IMR-90 (cell line): ENCODE measurements around the gene CRYZL1. TPM values are rescaled to one million over a fixed set of nuclear protein-coding genes. Genes with fewer than 3 reads are reported as not detected.
A peak's percentile ranks its signal among the peaks of the same experiment; 100 is the strongest.

ENCODE experiments used
- ATAC-seq: fragments of 200-7000 bp; cut with Tn5 transposase; 2 replicates; pipeline ENCODE4 v1.9.1; 2020; ENCODE audit warnings: low read depth, mild to moderate bottlenecking, moderate library complexity
- BruUV-seq: library from RNA; stranded (reverse); fragments of 400-500 nt; replicated peaks from 2 replicates; lab custom pipeline; 2021; lab: Mats Ljungman, UMichigan
- CTCF ChIA-PET: fragments of 300-600 bp; formaldehyde crosslinking; extraction: SDS; loops from one replicate; lab custom pipeline; 2021; ENCODE audit warnings: antibody characterized with exemption; lab: Yijun Ruan, JAX
- POLR2A ChIA-PET: fragments of 300-600 bp; sonication (Branson Sonifier 250); formaldehyde crosslinking; loops from one replicate; lab custom pipeline; 2022; ENCODE audit warnings: antibody characterized with exemption; ENCODE audit not compliant: unreplicated experiment; lab: Charles Lee
- DNase-seq: peaks from one replicate; pipeline ENCODE4 v3.0.0; 2013
- H2AFZ ChIP-seq: replicated peaks from 2 replicates; pipeline ENCODE3; 2013; ENCODE audit warnings: low read length, mild to moderate bottlenecking; ENCODE audit not compliant: poor library complexity
- H2AK5ac ChIP-seq: 2 replicates; pipeline ENCODE4 v1.6.1; 2013; ENCODE audit warnings: low read depth, low read length, inconsistent platforms
- H2AK9ac ChIP-seq: replicated peaks from 2 replicates; pipeline ENCODE3; 2013; ENCODE audit warnings: mild to moderate bottlenecking, low read depth, low read length, moderate library complexity; ENCODE audit not compliant: poor library complexity
- H2BK120ac ChIP-seq: 2 replicates; pipeline ENCODE4 v1.6.1; 2013; ENCODE audit warnings: low read depth, low read length, inconsistent platforms
- H2BK15ac ChIP-seq: 3 replicates; pipeline ENCODE4 v1.6.1; 2013; ENCODE audit warnings: low read depth, low read length, inconsistent platforms
- H2BK20ac ChIP-seq: 2 replicates; pipeline ENCODE4 v1.6.1; 2013; ENCODE audit warnings: low read depth, mild to moderate bottlenecking, inconsistent platforms, low read length, moderate library complexity
- H2BK5ac ChIP-seq: 2 replicates; pipeline ENCODE4 v1.6.1; 2013; ENCODE audit warnings: mild to moderate bottlenecking, low read depth, low read length, inconsistent platforms; ENCODE audit not compliant: poor library complexity, severe bottlenecking
- H3K14ac ChIP-seq: replicated peaks from 2 replicates; pipeline ENCODE4 v1.6.1; 2013; ENCODE audit warnings: low read depth, low read length, inconsistent platforms
- H3K18ac ChIP-seq: 2 replicates; pipeline ENCODE4 v1.6.1; 2013; ENCODE audit warnings: low read depth, low read length, control low read depth
- H3K23ac ChIP-seq: 2 replicates; pipeline ENCODE4 v1.6.1; 2013; ENCODE audit warnings: low read depth, low read length, inconsistent platforms
- H3K27ac ChIP-seq: 2 replicates; pipeline ENCODE4 v1.5.1; 2013; ENCODE audit warnings: mild to moderate bottlenecking, control low read depth, low read length; ENCODE audit not compliant: insufficient read depth
- H3K27me3 ChIP-seq: 2 replicates; pipeline ENCODE4 v1.6.1; 2013; ENCODE audit warnings: low read length; ENCODE audit not compliant: control insufficient read depth, insufficient read depth
- H3K36me3 ChIP-seq: 2 replicates; pipeline ENCODE4 v1.6.1; 2013; ENCODE audit warnings: low read length, mixed read lengths; ENCODE audit not compliant: control insufficient read depth, insufficient read depth
- H3K4ac ChIP-seq: 2 replicates; pipeline ENCODE4 v1.6.1; 2013; ENCODE audit warnings: low read depth, low read length, inconsistent platforms
- H3K4me1 ChIP-seq: 2 replicates; pipeline ENCODE4 v1.6.1; 2013; ENCODE audit warnings: low read length, mixed read lengths; ENCODE audit not compliant: control insufficient read depth, insufficient read depth
- H3K4me2 ChIP-seq: 2 replicates; pipeline ENCODE4 v1.6.1; 2013; ENCODE audit warnings: low read depth, mild to moderate bottlenecking, control low read depth, low read length, moderate library complexity
- H3K4me3 ChIP-seq: 2 replicates; pipeline ENCODE4 v1.5.1; 2013; ENCODE audit warnings: low read depth, mild to moderate bottlenecking, control low read depth, low read length, moderate library complexity; ENCODE audit not compliant: insufficient read depth
- H3K56ac ChIP-seq: 2 replicates; pipeline ENCODE4 v1.6.1; 2013; ENCODE audit warnings: low read length, inconsistent platforms; ENCODE audit not compliant: insufficient read depth; ENCODE audit errors: extremely low read depth
- H3K79me1 ChIP-seq, 2 experiments: 2 replicates each; pipeline ENCODE4 v1.6.1; 2013; ENCODE audit warnings: low read length in 2 of 2, inconsistent platforms in 1 of 2, low read depth in 1 of 2
- H3K9ac ChIP-seq: 2 replicates; pipeline ENCODE4 v1.6.1; 2013; ENCODE audit warnings: low read depth, low read length, control low read depth
- H3K9me1 ChIP-seq: 2 replicates; pipeline ENCODE4 v1.6.1; 2013; ENCODE audit warnings: low read length, inconsistent platforms; ENCODE audit not compliant: insufficient read depth
- H3K9me3 ChIP-seq: 2 replicates; pipeline ENCODE4 v1.6.1; 2013; ENCODE audit warnings: low read length; ENCODE audit not compliant: control insufficient read depth, insufficient read depth
- H4K20me1 ChIP-seq: 2 replicates; pipeline ENCODE4 v1.6.1; 2013; ENCODE audit warnings: low read length, inconsistent platforms; ENCODE audit not compliant: insufficient read depth
- H4K5ac ChIP-seq: 2 replicates; pipeline ENCODE4 v1.6.1; 2013; ENCODE audit warnings: mild to moderate bottlenecking, low read depth, low read length, control low read depth
- H4K8ac ChIP-seq, 2 experiments: 2 replicates each; pipeline ENCODE4 v1.6.1; 2013; ENCODE audit warnings: low read depth in 2 of 2, low read length in 2 of 2, control low read depth in 1 of 2, inconsistent platforms in 1 of 2
- H4K91ac ChIP-seq: 2 replicates; pipeline ENCODE4 v1.6.1; 2013; ENCODE audit warnings: low read depth, low read length, inconsistent platforms; ENCODE audit not compliant: insufficient read depth
- BHLHE40 ChIP-seq: fragments of 150-350 bp; IDR thresholded peaks from 2 replicates; pipeline ENCODE4 v1.6.1; 2016; ENCODE audit warnings: mild to moderate bottlenecking, low read depth, low read length
- CEBPB ChIP-seq: IDR thresholded peaks from 2 replicates; pipeline ENCODE4 v1.6.1; 2012; ENCODE audit warnings: low read depth, low read length, improper control_type of control experiment
- FOS ChIP-seq: fragments of 150-350 bp; IDR thresholded peaks from 2 replicates; pipeline ENCODE4 v1.6.1; 2016; ENCODE audit warnings: low read depth, low read length
- MAFK ChIP-seq: IDR thresholded peaks from 2 replicates; pipeline ENCODE4 v1.6.1; 2012; ENCODE audit warnings: low read depth, low read length, improper control_type of control experiment
- MAZ ChIP-seq: IDR thresholded peaks from 2 replicates; pipeline ENCODE4 v1.6.1; 2012; ENCODE audit warnings: low read depth, mild to moderate bottlenecking, low read length, improper control_type of control experiment, moderate library complexity, borderline replicate concordance
- MXI1 ChIP-seq: IDR thresholded peaks from 2 replicates; pipeline ENCODE4 v1.6.1; 2012; ENCODE audit warnings: low read depth, mild to moderate bottlenecking, low read length, moderate library complexity, borderline replicate concordance
- NFE2L2 ChIP-seq: fragments of 150-350 bp; IDR thresholded peaks from 2 replicates; pipeline ENCODE4 v1.6.1; 2016; ENCODE audit warnings: low read depth, mild to moderate bottlenecking, low read length
- RAD21 ChIP-seq: IDR thresholded peaks from 2 replicates; pipeline ENCODE4 v1.6.1; 2012; ENCODE audit warnings: low read length, improper control_type of control experiment
- RCOR1 ChIP-seq: IDR thresholded peaks from 2 replicates; pipeline ENCODE4 v1.6.1; 2012; ENCODE audit warnings: mild to moderate bottlenecking, low read length, improper control_type of control experiment; ENCODE audit not compliant: insufficient replicate concordance
- RFX5 ChIP-seq: IDR thresholded peaks from 2 replicates; pipeline ENCODE4 v1.8.0; 2012; ENCODE audit warnings: low read depth, mild to moderate bottlenecking, low read length, moderate library complexity
- SMC3 ChIP-seq: fragments of 150-350 bp; IDR thresholded peaks from 2 replicates; pipeline ENCODE4 v1.6.1; 2016; ENCODE audit warnings: low read depth, mild to moderate bottlenecking, antibody characterized with exemption, low read length, moderate library complexity
- WGBS, 2 experiments: methylation state at CpG; one replicate each; pipeline versions ENCODE4 v1.1.5 to v1.1.7; 2013; ENCODE audit warnings: missing lambda C conversion rate in 2 of 2; ENCODE audit not compliant: insufficient read length in 1 of 2; ENCODE audit errors: extremely low coverage in 2 of 2; 5-methylcytosine and 5-hydroxymethylcytosine counted together
- dilution Hi-C: fragments of 300-500 bp; cut with HindIII; formaldehyde crosslinking; loops from one replicate; pipeline ENCODE4 v1.14.3; 2018; ENCODE audit warnings: low sequenced_read_pairs; ENCODE audit not compliant: unreplicated experiment
- in situ Hi-C: fragments of 300-500 bp; cut with MboI; formaldehyde crosslinking; loops from 3 replicates; pipeline ENCODE4 v1.14.3; 2019; ENCODE audit warnings: low sequenced_read_pairs, inconsistent platforms, mixed read lengths
- intact Hi-C: fragments of 100-400 bp; cut with micrococcal nuclease; formaldehyde crosslinking; loops from 2 replicates; pipeline ENCODE4 v1.10.0; 2022
- polyA plus RNA-seq, 3 experiments: library from polyadenylated mRNA; depleted of rRNA; stranded (reverse); fragments of >200 nt; gene quantifications; 2 replicates each; pipeline ENCODE4 v1.2.3, GENCODE V29; 2012; ENCODE audit warnings: low replicate concordance in 1 of 3
- total RNA-seq: library from RNA; depleted of rRNA; stranded (reverse); fragments of >200 nt; gene quantifications from 2 replicates; pipeline ENCODE4 v1.2.3, GENCODE V29; 2012
- TF ChIP-seq, protein P1 (sequence below): fragments of 150-350 bp; IDR thresholded peaks from 2 replicates; pipeline ENCODE4 v1.6.1; 2017; ENCODE audit warnings: mild to moderate bottlenecking, antibody characterized with exemption, low read length, low read depth
- TF ChIP-seq, protein P2 (sequence below): conservative IDR thresholded peaks from 2 replicates; pipeline ENCODE4 v1.5.1; 2012; ENCODE audit warnings: mild to moderate bottlenecking, low read depth, low read length, improper control_type of control experiment
- TF ChIP-seq, protein P3 (sequence below): fragments of 150-350 bp; IDR thresholded peaks from 2 replicates; pipeline ENCODE4 v1.6.1; 2016; ENCODE audit warnings: low read depth, mild to moderate bottlenecking, low read length, moderate library complexity, borderline replicate concordance

CRYZL1 gene
- total and polyA plus RNA-seq, 2 of the 4 experiments (the other 2 are of a cell fraction): 19.9 to 28.5 TPM

DNA sequence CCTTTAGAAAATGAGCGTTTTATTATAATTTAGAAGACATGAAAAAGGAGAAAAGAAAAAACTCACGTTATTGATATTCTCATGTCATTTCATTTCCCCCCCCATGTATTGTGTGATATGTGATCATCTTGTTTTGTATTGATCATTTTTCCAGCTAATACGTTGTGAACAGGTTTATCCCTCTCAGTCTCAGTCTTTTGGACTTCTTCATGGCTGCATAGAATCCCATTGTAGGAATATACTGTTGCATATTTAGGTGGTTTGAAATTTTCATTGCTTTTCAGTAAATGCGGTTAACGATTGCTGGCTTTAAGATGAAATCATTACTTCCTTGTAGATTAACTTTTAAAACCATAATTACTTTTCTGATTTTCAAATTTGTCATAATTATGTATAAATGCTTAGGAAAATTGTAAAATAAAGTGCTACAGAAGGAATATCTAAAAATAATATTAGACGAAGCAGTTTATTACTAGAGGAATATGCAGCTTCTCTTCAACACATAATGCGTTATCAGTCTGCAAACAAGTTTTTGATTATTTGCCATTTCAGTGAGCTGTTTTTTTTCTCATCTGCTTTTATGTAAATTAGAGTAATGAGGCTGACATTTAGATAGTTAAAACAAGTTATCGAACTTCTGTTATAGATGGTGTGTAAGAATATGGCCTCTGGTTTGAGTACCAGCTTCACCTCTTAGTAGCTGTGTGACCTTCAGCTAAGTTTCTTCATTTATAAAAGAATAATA lies 96.9 kb downstream of the CRYZL1 start:
- H4K91ac ChIP-seq: no peak overlapping the region
- no peaks in the 10 kb centered on the region for H3K27me3 ChIP-seq
- dilution Hi-C loops: no loop called here
- no peak overlapping the region for H4K5ac ChIP-seq
- H3K9me3 ChIP-seq: no peaks in the 10 kb centered on the region
- in situ Hi-C loops: no loop called here
- H3K23ac ChIP-seq: no peak overlapping the region; the same call in 1 of the 2 replicates
- H2BK5ac ChIP-seq: no peak overlapping the region
- H3K14ac ChIP-seq: no peak overlapping the region
- H3K18ac ChIP-seq: no peak overlapping the region
- no peak overlapping the region for H3K27ac ChIP-seq
- peaks cover 11% of the 10 kb centered on the region for H3K36me3 ChIP-seq
- H3K9me1 ChIP-seq: no peaks in the 10 kb centered on the region
- no peak overlapping the region for H2AK5ac ChIP-seq
- ChIA-PET POLR2A (no interaction called here), CTCF (interaction anchor here (1.4 kb wide), 1 partner anchor 61 kb away, joined by 3 read pairs; no protein-coding TSS in a partner anchor)
- H2BK120ac ChIP-seq: no peak overlapping the region
- H3K4me1 ChIP-seq: no peaks in the 10 kb centered on the region
- ATAC-seq (no peak), DNase-seq (no peak)
- peak overlapping the region; percentile 96; the same call in 1 of the 2 replicates for H3K9ac ChIP-seq
- no peak overlapping the region for H3K56ac ChIP-seq
- H4K20me1 ChIP-seq: peaks cover 53% of the 10 kb centered on the region
- no peak overlapping the region for H2BK15ac ChIP-seq
- H4K8ac ChIP-seq: no peak overlapping the region
- intact Hi-C loops: loop anchor here (2.0 kb wide), 1 partner anchor 14 kb away; no protein-coding TSS in a partner anchor
- peak overlapping the region; percentile 97 for H3K4me2 ChIP-seq
- no peak overlapping the region for H3K4ac ChIP-seq
- no peak overlapping the region for H2BK20ac ChIP-seq
- H2AK9ac ChIP-seq: no peak overlapping the region
- no TSS peak for BruUV-seq
- H2AFZ ChIP-seq: no peak overlapping the region
- H3K79me1 ChIP-seq: peaks cover 2 to 27% of the 10 kb centered on the region in 2 experiments
- whole genome bisulfite sequencing, 2 experiments: no CpG with 5 or more reads among the region's 8 CpGs
- H3K4me3 ChIP-seq: peak overlapping the region; percentile 70
- TF ChIP-seq, protein P1, sequence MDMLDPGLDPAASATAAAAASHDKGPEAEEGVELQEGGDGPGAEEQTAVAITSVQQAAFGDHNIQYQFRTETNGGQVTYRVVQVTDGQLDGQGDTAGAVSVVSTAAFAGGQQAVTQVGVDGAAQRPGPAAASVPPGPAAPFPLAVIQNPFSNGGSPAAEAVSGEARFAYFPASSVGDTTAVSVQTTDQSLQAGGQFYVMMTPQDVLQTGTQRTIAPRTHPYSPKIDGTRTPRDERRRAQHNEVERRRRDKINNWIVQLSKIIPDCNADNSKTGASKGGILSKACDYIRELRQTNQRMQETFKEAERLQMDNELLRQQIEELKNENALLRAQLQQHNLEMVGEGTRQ: no peak
- TF ChIP-seq BHLHE40: no peak
- no peak for TF ChIP-seq MXI1
- no peak for TF ChIP-seq RAD21
- TF ChIP-seq MAFK: no peak
- TF ChIP-seq, protein P2, sequence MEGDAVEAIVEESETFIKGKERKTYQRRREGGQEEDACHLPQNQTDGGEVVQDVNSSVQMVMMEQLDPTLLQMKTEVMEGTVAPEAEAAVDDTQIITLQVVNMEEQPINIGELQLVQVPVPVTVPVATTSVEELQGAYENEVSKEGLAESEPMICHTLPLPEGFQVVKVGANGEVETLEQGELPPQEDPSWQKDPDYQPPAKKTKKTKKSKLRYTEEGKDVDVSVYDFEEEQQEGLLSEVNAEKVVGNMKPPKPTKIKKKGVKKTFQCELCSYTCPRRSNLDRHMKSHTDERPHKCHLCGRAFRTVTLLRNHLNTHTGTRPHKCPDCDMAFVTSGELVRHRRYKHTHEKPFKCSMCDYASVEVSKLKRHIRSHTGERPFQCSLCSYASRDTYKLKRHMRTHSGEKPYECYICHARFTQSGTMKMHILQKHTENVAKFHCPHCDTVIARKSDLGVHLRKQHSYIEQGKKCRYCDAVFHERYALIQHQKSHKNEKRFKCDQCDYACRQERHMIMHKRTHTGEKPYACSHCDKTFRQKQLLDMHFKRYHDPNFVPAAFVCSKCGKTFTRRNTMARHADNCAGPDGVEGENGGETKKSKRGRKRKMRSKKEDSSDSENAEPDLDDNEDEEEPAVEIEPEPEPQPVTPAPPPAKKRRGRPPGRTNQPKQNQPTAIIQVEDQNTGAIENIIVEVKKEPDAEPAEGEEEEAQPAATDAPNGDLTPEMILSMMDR: no peak
- TF ChIP-seq SMC3: no peak
- no peak for TF ChIP-seq RFX5
- TF ChIP-seq NFE2L2: no peak
- TF ChIP-seq FOS: no peak
- TF ChIP-seq CEBPB: no peak
- TF ChIP-seq, protein P3, sequence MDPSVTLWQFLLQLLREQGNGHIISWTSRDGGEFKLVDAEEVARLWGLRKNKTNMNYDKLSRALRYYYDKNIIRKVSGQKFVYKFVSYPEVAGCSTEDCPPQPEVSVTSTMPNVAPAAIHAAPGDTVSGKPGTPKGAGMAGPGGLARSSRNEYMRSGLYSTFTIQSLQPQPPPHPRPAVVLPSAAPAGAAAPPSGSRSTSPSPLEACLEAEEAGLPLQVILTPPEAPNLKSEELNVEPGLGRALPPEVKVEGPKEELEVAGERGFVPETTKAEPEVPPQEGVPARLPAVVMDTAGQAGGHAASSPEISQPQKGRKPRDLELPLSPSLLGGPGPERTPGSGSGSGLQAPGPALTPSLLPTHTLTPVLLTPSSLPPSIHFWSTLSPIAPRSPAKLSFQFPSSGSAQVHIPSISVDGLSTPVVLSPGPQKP: no peak
- TF ChIP-seq RCOR1: no peak
- TF ChIP-seq MAZ: no peak
